Measurements from ENCODE around the gene SGMS1. TPM values are rescaled to one million over a fixed set of nuclear protein-coding genes. Genes with fewer than 3 reads are reported as not detected.

Gene SGMS1
- total and polyA plus RNA-seq, 10 donors = 5.9 to 84.3 (median 34.6) TPM

DNA sequence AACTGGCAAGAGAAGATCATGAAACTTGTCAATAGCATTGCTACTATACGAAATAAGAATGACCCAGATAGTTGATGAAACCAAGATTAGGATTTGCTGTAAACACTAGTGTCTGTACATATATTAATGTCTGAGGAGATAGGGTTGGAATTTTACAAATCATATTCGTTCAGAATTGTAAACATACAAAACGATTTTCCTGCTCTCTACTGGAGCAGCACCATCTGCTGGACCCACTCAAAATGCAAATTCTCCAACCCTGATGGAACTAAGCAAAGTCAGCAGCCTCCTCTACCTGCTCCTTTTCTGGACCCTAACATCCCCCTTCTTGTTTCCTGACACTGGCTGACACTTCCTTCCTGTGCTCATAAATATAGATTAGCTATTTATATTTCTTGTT lies 29.4 kb upstream of the SGMS1 start:
- TF ChIP-seq POLR2AphosphoS5 (IDR thresholded peaks at IDR 0.05) (no peak), POLR2A (IDR thresholded peaks at IDR 0.05) (no peak)
- TF ChIP-seq, protein P1, sequence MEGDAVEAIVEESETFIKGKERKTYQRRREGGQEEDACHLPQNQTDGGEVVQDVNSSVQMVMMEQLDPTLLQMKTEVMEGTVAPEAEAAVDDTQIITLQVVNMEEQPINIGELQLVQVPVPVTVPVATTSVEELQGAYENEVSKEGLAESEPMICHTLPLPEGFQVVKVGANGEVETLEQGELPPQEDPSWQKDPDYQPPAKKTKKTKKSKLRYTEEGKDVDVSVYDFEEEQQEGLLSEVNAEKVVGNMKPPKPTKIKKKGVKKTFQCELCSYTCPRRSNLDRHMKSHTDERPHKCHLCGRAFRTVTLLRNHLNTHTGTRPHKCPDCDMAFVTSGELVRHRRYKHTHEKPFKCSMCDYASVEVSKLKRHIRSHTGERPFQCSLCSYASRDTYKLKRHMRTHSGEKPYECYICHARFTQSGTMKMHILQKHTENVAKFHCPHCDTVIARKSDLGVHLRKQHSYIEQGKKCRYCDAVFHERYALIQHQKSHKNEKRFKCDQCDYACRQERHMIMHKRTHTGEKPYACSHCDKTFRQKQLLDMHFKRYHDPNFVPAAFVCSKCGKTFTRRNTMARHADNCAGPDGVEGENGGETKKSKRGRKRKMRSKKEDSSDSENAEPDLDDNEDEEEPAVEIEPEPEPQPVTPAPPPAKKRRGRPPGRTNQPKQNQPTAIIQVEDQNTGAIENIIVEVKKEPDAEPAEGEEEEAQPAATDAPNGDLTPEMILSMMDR (IDR thresholded peaks at IDR 0.05 in 8 of 11, conservative IDR thresholded peaks at IDR 0.05 in 3 of 11) = peak in 8 of 11 experiments; percentile 22 to 65 (median 50)
- intact Hi-C loops (cut with DNase I; ENCODE audit: low total_unique reads) = no loop called here
- Histone ChIP-seq H3K9me3 (no peaks in the 10 kb centered on the region), H3K27me3 (replicated peaks in 1 of 7) (no peaks in the 10 kb centered on the region), H3K4me3 (peak overlapping the region in 1 of 8 donors; percentile 1), H3K27ac (peak overlapping the region in 1 of 8 donors; percentile 60), H3K36me3 (no peaks in the 10 kb centered on the region), H3K4me1 (peaks cover 0 to 32% (median 12%) of the 10 kb centered on the region in 6 donors)
- WGBS, 5 donors = 1 to 7% (median 5%) methylated on average over 3 of the region's 3 CpGs
- DNase-seq = no peak

DNA sequence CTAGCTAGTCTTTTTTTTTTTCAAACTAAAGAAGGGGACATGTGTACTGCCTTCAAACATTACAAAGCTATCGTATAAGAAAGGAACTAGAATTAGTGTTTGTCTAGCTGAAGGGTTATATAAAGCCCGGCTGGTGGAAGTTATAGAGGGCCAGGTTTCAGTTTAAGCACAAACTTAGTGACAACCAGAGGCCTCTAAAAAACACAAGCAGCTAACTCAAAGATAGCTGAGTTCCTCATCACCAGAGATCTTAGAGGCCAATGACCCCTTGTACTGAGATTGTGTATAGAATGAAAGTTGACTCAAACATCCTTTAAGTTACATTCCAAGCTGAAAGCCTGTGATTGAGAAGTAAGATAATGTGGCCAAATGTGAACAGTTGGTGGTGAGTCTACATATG lies 28.1 kb upstream of the SGMS1 start:
- H3K4me3 ChIP-seq = no peak overlapping the region
- peak overlapping the region in 1 of 8 donors; percentile 37 for H3K27ac ChIP-seq
- intact Hi-C loops (cut with DNase I; ENCODE audit: low total_unique reads) = no loop called here
- TF ChIP-seq POLR2AphosphoS5 (IDR thresholded peaks at IDR 0.05) (no peak), POLR2A (IDR thresholded peaks at IDR 0.05) (no peak)
- H3K9me3 ChIP-seq = no peaks in the 10 kb centered on the region
- H3K27me3 ChIP-seq (replicated peaks in 1 of 7) = no peaks in the 10 kb centered on the region
- H3K36me3 ChIP-seq = no peaks in the 10 kb centered on the region
- DNase-seq = no peak
- H3K4me1 ChIP-seq = peaks cover 0 to 32% (median 14%) of the 10 kb centered on the region in 6 donors
- 65 to 79% (median 71%) methylated on average over 2 of the region's 2 CpGs for WGBS, 5 donors

DNA sequence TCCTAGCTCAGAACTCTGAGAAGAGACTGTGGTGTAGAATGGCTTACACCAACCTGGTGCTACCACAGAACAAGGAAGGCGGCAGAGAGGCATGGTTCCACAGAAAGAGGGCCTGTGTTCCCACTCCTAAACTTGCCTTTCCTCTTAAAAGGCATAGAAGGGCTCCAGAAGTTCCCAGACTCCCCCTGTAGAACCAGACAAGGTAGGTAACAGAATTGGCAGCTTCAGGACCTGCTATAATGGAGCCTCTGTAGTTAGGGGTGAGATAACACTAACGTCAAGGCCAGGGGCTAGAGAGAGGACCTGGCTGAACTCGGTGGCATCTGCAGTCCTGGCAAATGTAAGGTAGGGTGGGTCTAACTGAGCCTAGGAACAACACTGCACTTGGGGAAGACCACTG lies 26.7 kb upstream of the SGMS1 start:
- intact Hi-C loops (cut with DNase I; ENCODE audit: low total_unique reads) = no loop called here

DNA sequence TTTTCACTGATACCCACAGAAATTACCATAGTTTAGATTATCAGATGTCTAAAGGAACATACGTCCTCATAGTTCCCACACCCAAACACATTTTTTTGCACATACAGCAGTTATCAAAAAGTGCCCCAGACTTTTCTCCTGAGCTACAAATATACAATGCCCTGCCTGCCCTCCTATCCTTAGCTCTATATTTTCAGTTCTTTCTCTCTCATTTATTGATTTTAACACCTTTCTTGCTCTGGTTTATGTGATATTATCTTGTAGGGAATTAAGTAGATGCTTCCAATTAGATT lies 25.1 kb upstream of the SGMS1 start:
- H3K4me1 ChIP-seq = peaks cover 0 to 27% (median 13%) of the 10 kb centered on the region in 6 donors
- H3K9me3 ChIP-seq = no peaks in the 10 kb centered on the region
- H3K36me3 ChIP-seq = no peaks in the 10 kb centered on the region
- WGBS, 5 donors = 55 to 66% (median 58%) methylated on average over 1 of the region's 1 CpG
- intact Hi-C loops (cut with DNase I; ENCODE audit: low total_unique reads) = no loop called here
- H3K27ac ChIP-seq = peak overlapping the region in 3 of 8 donors; percentile 13 to 30 (median 19)
- no peaks in the 10 kb centered on the region for H3K27me3 ChIP-seq (replicated peaks in 1 of 7)
- no peak for DNase-seq
- TF ChIP-seq POLR2A (IDR thresholded peaks at IDR 0.05) = no peak
- TF ChIP-seq, protein P1 (IDR thresholded peaks at IDR 0.05 in 8 of 11, conservative IDR thresholded peaks at IDR 0.05 in 3 of 11) = no peak
- TF ChIP-seq POLR2AphosphoS5 (IDR thresholded peaks at IDR 0.05) = no peak
- H3K4me3 ChIP-seq = no peak overlapping the region

More for the DNA sequence above, 26.7 kb upstream of the SGMS1 start:
- TF ChIP-seq POLR2AphosphoS5 (IDR thresholded peaks at IDR 0.05) = no peak
- TF ChIP-seq, protein P1 (IDR thresholded peaks at IDR 0.05 in 8 of 11, conservative IDR thresholded peaks at IDR 0.05 in 3 of 11) = no peak
- no peak for TF ChIP-seq POLR2A (IDR thresholded peaks at IDR 0.05)
- Histone ChIP-seq H3K27ac (no peak overlapping the region), H3K4me3 (no peak overlapping the region), H3K36me3 (no peaks in the 10 kb centered on the region), H3K9me3 (no peaks in the 10 kb centered on the region), H3K27me3 (replicated peaks in 1 of 7) (no peaks in the 10 kb centered on the region), H3K4me1 (peaks cover 0 to 32% (median 14%) of the 10 kb centered on the region in 6 donors)
- WGBS, 5 donors = 80 to 98% (median 97%) methylated on average over 3 of the region's 3 CpGs
- no peak for DNase-seq
